HG02678 (cell line): ENCODE results near the gene UBA6.
"Not testable (repeated sequence)": the region's sequence is repeated elsewhere in the genome, so short reads cannot be mapped to it uniquely, and the experiment has no call there.

ENCODE experiments used
- ATAC-seq: cut with Tn5 transposase; IDR thresholded peaks from one replicate; pipeline ENCODE4 v1.9.1; 2021; ENCODE audit warnings: mild to moderate bottlenecking, moderate library complexity; ENCODE audit not compliant: unreplicated experiment

The UBA6 gene

GRCh38 chr4:67700738-67701516 is at the start of gene UBA6:
TSS of gene UBA6 (minus strand) at chr4:67701155. CDS start at chr4:67701119, 36 bp downstream.
- peak; percentile 97 for ATAC-seq

- ATAC-seq, result no peak
Observed at GRCh38 chr4:67750691-67751090, 49.7 kb upstream of the UBA6 start.

GRCh38 chr4:67749286-67749685 is 48.3 kb upstream of the UBA6 start:
- no peak for ATAC-seq

GRCh38 chr4:67746797-67747495 is 46.0 kb upstream of the UBA6 start:
- peak; percentile 67 for ATAC-seq

GRCh38 chr4:67744561-67745283 is 43.8 kb upstream of the UBA6 start:
- no peak for ATAC-seq

- ATAC-seq, result no peak
Observed at GRCh38 chr4:67743194-67743593, 42.2 kb upstream of the UBA6 start.

- no peak for ATAC-seq
Observed at GRCh38 chr4:67736262-67736661, 35.3 kb upstream of the UBA6 start.

- no peak for ATAC-seq
Observed at GRCh38 chr4:67735325-67735724, 34.4 kb upstream of the UBA6 start.

- ATAC-seq, result not testable (repeated sequence)
Observed at GRCh38 chr4:67730511-67730910, 29.6 kb upstream of the UBA6 start.

GRCh38 chr4:67727124-67727850 is 26.3 kb upstream of the UBA6 start:
- ATAC-seq, result no peak

- no peak for ATAC-seq
Observed at GRCh38 chr4:67725981-67726380, 25.0 kb upstream of the UBA6 start.

GRCh38 chr4:67725132-67725531 is 24.2 kb upstream of the UBA6 start:
- ATAC-seq, result no peak

- ATAC-seq, result no peak
Observed at GRCh38 chr4:67723949-67724348, 23.0 kb upstream of the UBA6 start.

GRCh38 chr4:67723341-67723740 is 22.4 kb upstream of the UBA6 start:
- no peak for ATAC-seq

GRCh38 chr4:67721770-67722597 is 21.0 kb upstream of the UBA6 start:
- ATAC-seq, result no peak

GRCh38 chr4:67721315-67721769 is 20.4 kb upstream of the UBA6 start:
- ATAC-seq, result no peak

- ATAC-seq, result no peak
Observed at GRCh38 chr4:67719953-67720617, 19.1 kb upstream of the UBA6 start.

- no peak for ATAC-seq
Observed at GRCh38 chr4:67718848-67719247, 17.9 kb upstream of the UBA6 start.

- ATAC-seq, result no peak
Observed at GRCh38 chr4:67717586-67717985, 16.6 kb upstream of the UBA6 start.

GRCh38 chr4:67714955-67715354 is 14.0 kb upstream of the UBA6 start:
- no peak for ATAC-seq
